Cortex of kidney (tissue), 1 donor: Measurements from ENCODE around the gene SLK.
A peak's percentile ranks its signal among the peaks of the same experiment; 100 is the strongest.

Experiments used
- DNase-seq: peaks from one replicate; lab custom pipeline; 2025; lab: John Stamatoyannopoulos, UW

The SLK gene

GRCh38 chr10:103966671-103967447 lies at the start of gene SLK:
Gene SLK, plus strand, starts transcription at chr10:103967140. Its CDS starts 606 bp downstream, at chr10:103967746.
- DNase-seq: peak; percentile 64

- DNase-seq: no peak
Observed at GRCh38 chr10:103917302-103918052, 49.5 kb upstream of the SLK start.

- peak; percentile 72 for DNase-seq
Observed at GRCh38 chr10:103918053-103918846, 48.7 kb upstream of the SLK start, which contains the start of gene STN1. Gene STN1, minus strand, starts transcription at chr10:103918184. Its CDS starts 590 bp downstream, at chr10:103917594.

GRCh38 chr10:103919648-103920025 lies 47.3 kb upstream of the SLK start:
- no peak for DNase-seq

GRCh38 chr10:103921248-103921647 lies 45.7 kb upstream of the SLK start:
- no peak for DNase-seq

GRCh38 chr10:103921750-103922195 lies 45.2 kb upstream of the SLK start:
- no peak for DNase-seq

- no peak for DNase-seq
Observed at GRCh38 chr10:103922659-103923058, 44.3 kb upstream of the SLK start.

- DNase-seq: no peak
Observed at GRCh38 chr10:103923502-103923901, 43.4 kb upstream of the SLK start.

GRCh38 chr10:103925591-103925990 lies 41.3 kb upstream of the SLK start:
- DNase-seq: no peak

- DNase-seq: no peak
Observed at GRCh38 chr10:103926722-103927319, 40.1 kb upstream of the SLK start.

GRCh38 chr10:103928784-103929183 lies 38.2 kb upstream of the SLK start:
- no peak for DNase-seq

- DNase-seq: no peak
Observed at GRCh38 chr10:103929381-103929921, 37.5 kb upstream of the SLK start.

- no peak for DNase-seq
Observed at GRCh38 chr10:103930449-103930848, 36.5 kb upstream of the SLK start.

GRCh38 chr10:103930881-103931280 lies 36.1 kb upstream of the SLK start:
- DNase-seq: no peak

GRCh38 chr10:103931603-103932002 lies 35.3 kb upstream of the SLK start:
- DNase-seq: no peak

- no peak for DNase-seq
Observed at GRCh38 chr10:103932271-103932670, 34.7 kb upstream of the SLK start.

GRCh38 chr10:103932971-103933370 lies 34.0 kb upstream of the SLK start:
- DNase-seq: no peak

GRCh38 chr10:103933557-103934121 lies 33.3 kb upstream of the SLK start:
- no peak for DNase-seq

GRCh38 chr10:103934308-103934707 lies 32.6 kb upstream of the SLK start:
- no peak for DNase-seq

GRCh38 chr10:103936022-103936421 lies 30.9 kb upstream of the SLK start:
- no peak for DNase-seq

GRCh38 chr10:103939522-103939921 lies 27.4 kb upstream of the SLK start:
- DNase-seq: no peak
